H7 (cell line): ENCODE data around the gene FOXK2. TPM values are rescaled to one million over a fixed set of nuclear protein-coding genes. Genes with fewer than 3 reads are reported as not detected.

Experiments used
- DNase-seq: peaks from one replicate; pipeline ENCODE4 v3.0.0; 2012
- H3K27me3 ChIP-seq: 2 replicates; pipeline ENCODE4 v1.6.0; 2011; ENCODE audit warnings: mild to moderate bottlenecking, low read length; ENCODE audit not compliant: control insufficient read depth, insufficient read depth
- H3K36me3 ChIP-seq: replicated peaks from 2 replicates; pipeline ENCODE4 v1.5.1; 2011; ENCODE audit warnings: low read length; ENCODE audit not compliant: control insufficient read depth, insufficient read depth
- H3K4me3 ChIP-seq: 2 replicates; pipeline ENCODE4 v1.5.1; 2011; ENCODE audit warnings: low read depth, mild to moderate bottlenecking, control low read depth, low read length, moderate library complexity; ENCODE audit not compliant: insufficient read depth
- total RNA-seq: library from RNA; depleted of rRNA; stranded (reverse); fragments of >200 nt; shearing (Covaris generic); gene quantifications from 2 replicates; pipeline ENCODE4 v1.2.3, GENCODE V29; 2014

The FOXK2 gene
- total RNA-seq, 1 experiment from 2014 or later, result 54.1 TPM

DNA sequence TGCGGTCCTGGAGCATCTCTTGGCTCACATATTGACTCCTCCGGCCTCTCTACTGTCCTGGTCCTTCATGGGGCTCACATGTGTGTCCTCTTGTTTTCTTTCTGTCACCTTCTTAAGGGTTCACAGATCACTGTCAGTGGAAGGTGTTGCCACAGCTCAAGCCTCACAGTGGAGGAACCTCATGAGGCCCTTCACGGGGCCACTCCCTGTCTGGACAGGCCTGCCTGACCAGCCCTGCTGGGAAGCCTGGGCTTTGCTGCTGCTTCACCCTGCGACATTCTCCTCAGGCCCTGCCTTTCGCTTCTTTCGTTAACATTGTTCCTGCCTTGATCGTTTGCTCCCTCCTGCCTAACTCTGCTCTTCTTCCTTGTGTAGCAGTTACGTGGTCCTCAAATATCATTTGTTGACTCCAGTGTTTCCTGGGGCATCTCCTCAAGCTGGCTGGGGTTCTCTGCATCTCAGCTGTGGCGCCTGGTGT lies 72.8 kb downstream of the FOXK2 start:
- no peak overlapping the region for H3K4me3 ChIP-seq
- peak; percentile 38 for DNase-seq
- no peaks in the 10 kb centered on the region for H3K27me3 ChIP-seq
- H3K36me3 ChIP-seq, result peaks cover 24% of the 10 kb centered on the region

DNA sequence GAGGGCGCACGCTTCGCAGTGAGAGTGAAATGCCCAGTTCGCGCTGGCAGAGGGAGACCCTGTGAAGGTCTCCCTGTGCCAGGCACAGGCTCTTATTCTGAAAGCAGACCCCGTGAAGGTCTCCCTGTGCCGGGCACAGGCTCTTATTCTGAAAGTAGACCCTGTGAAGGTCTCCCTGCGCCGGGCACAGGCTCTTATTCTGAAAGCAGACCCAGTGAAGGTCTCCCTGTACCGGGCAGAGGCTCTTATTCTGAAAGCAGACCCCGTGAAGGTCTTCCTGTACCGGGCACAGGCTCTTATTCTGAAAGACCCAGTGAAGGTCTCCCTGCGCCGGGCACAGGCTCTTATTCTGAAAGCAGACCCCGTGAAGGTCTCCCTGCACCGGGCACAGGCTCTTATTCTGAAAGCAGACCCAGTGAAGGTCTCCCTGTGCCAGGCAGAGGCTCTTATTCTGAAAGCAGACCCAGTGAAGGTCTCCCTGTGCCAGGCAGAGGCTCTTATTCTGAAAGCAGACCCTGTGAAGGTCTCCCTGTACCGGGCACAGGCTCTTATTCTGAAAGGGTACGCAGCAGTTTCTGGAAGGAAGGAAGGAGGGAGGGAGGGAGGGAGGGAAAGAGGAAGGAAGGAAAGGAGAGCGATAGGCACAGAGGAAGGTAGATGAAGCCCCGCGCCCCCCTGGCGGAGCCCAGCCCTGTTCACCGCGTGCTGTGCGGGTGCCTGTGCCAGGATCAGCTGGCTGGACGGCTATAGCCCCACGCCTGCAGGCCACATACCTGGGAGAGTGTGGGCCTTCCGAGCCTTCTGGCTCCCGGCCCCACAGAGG lies 73.4 kb downstream of the FOXK2 start:
- Histone ChIP-seq H3K27me3 (no peaks in the 10 kb centered on the region), H3K36me3 (peaks cover 21% of the 10 kb centered on the region), H3K4me3 (peak overlapping the region; percentile 32)
- DNase-seq, result peak; percentile 82

GRCh38 chr17:82593590-82594087 lies 74.1 kb downstream of the FOXK2 start:
- peak; percentile 44 for DNase-seq
- peaks cover 21% of the 10 kb centered on the region for H3K36me3 ChIP-seq
- peak overlapping the region; percentile 32 for H3K4me3 ChIP-seq
- H3K27me3 ChIP-seq, result no peaks in the 10 kb centered on the region

DNA sequence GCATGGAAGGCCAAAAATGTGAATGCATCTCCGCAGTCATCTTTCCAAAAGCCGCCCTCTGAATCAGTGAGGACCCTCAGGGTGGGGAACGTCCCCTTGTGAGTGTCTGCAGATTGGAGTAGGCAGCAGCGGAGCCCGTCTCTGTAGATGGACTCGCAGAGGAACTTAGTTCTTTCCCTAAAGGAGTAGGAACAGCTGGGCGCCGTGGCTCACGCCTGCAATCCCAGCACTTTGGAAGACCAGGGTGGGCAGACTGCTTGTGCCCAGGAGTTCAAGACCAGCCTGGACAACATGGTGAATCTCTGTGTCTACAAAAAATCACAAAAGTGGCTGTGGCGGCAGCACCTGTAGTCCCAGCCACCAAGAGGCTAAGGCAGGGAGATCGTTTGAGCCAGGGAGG lies 75.0 kb downstream of the FOXK2 start:
- H3K36me3 ChIP-seq, result peaks cover 21% of the 10 kb centered on the region
- H3K27me3 ChIP-seq, result no peaks in the 10 kb centered on the region
- DNase-seq, result no peak

GRCh38 chr17:82595893-82596292 lies 76.4 kb downstream of the FOXK2 start:
- no peak for DNase-seq
- Histone ChIP-seq H3K27me3 (no peaks in the 10 kb centered on the region), H3K36me3 (peaks cover 23% of the 10 kb centered on the region), H3K4me3 (no peak overlapping the region)

More for the DNA sequence above, 75.0 kb downstream of the FOXK2 start:
- H3K4me3 ChIP-seq, result no peak overlapping the region

DNA sequence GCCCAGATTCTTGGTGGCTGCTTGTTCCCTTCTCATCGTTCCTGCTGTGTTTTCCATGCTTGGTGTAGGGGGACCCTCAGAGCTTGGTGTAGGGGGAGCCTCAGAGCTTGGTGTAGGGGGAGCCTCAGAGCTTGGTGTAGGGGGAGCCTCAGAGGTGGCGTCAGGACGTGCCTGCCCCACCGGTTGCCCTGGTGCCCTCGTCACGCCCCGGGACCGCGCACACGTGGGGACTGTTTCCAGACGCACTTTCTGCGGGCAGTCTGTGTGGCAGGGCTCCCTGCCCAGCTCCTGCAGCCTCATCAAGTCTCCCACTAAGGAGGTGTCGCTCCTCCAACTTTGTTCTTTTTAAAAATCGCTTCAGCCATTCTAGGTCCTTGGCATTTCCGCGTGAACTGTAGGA lies 76.8 kb downstream of the FOXK2 start:
- no peak overlapping the region for H3K4me3 ChIP-seq
- no peak for DNase-seq
- H3K36me3 ChIP-seq, result peaks cover 24% of the 10 kb centered on the region
- no peaks in the 10 kb centered on the region for H3K27me3 ChIP-seq

GRCh38 chr17:82596837-82597672 lies 77.5 kb downstream of the FOXK2 start:
- H3K36me3 ChIP-seq, result peaks cover 30% of the 10 kb centered on the region
- no peak overlapping the region for H3K4me3 ChIP-seq
- DNase-seq, result no peak
- H3K27me3 ChIP-seq, result no peaks in the 10 kb centered on the region

GRCh38 chr17:82598256-82599119 lies 79.0 kb downstream of the FOXK2 start:
- Histone ChIP-seq H3K4me3 (no peak overlapping the region), H3K27me3 (no peaks in the 10 kb centered on the region), H3K36me3 (peaks cover 35% of the 10 kb centered on the region)
- no peak for DNase-seq

DNA sequence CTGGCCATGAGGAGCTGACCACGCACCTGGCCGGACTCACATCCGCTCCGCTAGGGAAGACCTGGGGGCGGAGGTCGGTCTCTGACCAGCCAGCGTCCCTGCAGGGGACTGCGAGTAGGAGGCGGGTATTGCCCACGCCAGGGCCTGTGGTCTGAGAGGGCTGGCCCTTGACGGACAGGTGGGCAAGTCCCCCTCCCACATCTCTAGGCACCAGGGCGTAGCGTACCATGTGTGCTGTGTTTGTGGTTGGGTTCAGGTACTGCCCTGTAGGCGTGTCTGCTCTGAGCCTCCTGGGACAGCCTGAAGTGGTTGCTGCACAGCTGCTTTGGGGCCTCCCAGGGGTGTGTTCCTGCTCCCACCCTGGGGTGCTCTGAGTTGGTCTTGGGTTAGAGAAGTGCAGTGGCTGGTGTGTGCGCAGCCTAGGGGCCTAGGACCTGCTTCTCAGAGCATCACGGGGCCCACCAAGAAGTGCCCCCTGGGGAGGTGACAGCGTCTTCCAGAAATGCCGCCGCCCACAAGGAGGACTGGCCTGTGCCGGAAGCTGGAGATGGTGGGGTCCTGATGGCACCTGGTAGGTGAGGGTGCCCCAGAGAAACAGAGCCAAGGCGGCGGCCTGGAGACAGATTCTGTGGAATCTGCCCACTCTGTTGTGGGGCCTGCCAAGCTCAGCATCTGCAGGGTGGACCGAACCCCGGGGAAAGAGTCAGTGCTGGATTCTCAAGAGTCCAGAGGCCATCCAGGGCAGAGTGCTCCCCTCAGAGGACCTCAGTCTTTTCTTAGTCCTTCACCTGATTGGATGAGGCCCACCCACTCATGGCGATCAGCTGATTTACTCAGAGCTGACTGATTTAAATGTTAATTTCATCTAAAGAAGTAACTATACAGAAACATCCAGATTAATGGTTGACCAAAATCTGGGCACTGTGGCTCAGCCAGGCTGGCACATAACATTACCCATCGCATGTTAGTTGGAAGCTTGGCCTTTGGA lies 80.4 kb downstream of the FOXK2 start:
- DNase-seq, result no peak
- H3K27me3 ChIP-seq, result no peaks in the 10 kb centered on the region
- peaks cover 36% of the 10 kb centered on the region for H3K36me3 ChIP-seq

GRCh38 chr17:82600731-82601446 lies 81.4 kb downstream of the FOXK2 start:
- no peak overlapping the region for H3K4me3 ChIP-seq
- H3K36me3 ChIP-seq, result peaks cover 31% of the 10 kb centered on the region

More for the DNA sequence above, 80.4 kb downstream of the FOXK2 start:
- no peak overlapping the region for H3K4me3 ChIP-seq

DNA sequence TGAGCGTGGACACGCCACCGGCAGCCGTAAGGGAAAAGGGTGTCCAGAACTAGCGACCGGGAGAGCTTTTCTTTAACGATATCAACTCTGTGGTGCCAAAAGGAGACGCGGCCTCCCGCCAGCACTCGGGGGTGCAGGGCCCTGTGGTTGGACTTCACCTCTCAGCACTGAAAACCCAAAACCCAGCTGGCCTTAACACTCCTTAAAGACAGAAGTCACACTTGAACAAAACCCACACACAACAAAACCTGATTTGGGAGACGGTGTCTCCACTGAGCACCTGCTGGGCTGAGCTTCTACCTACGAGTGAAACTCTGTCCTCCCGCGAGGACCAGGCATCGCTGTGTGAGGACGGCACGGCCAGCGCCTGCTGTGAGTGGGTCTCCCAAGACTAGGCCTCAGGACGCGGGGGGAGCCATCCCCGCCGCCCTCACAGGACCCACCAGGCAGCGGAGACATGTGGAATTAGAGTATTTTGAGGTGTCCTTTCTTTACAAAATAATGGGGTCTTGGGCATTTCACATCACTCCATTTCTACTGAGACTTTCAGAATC lies 82.0 kb downstream of the FOXK2 start:
- Histone ChIP-seq H3K27me3 (no peaks in the 10 kb centered on the region), H3K4me3 (no peak overlapping the region), H3K36me3 (peaks cover 27% of the 10 kb centered on the region)
- peak; percentile 49 for DNase-seq

More at GRCh38 chr17:82600731-82601446, 81.4 kb downstream of the FOXK2 start:
- H3K27me3 ChIP-seq, result no peaks in the 10 kb centered on the region
- DNase-seq, result no peak

GRCh38 chr17:82602487-82602886 lies 83.0 kb downstream of the FOXK2 start:
- DNase-seq, result peak; percentile 59
- H3K36me3 ChIP-seq, result peaks cover 20% of the 10 kb centered on the region
- H3K4me3 ChIP-seq, result no peak overlapping the region
- H3K27me3 ChIP-seq, result no peaks in the 10 kb centered on the region
